GM12878 (cell line): ENCODE data around the gene CNNM2. TPM values are rescaled to one million over a fixed set of nuclear protein-coding genes. Genes with fewer than 3 reads are reported as not detected.

Experiments used
- ATAC-seq: fragments of 200-7000 bp; cut with Tn5 transposase; 3 replicates; pipeline ENCODE4 v1.9.1; 2020; ENCODE audit warnings: mild to moderate bottlenecking, moderate library complexity
- BruUV-seq: library from RNA; stranded (reverse); fragments of 400-500 nt; replicated peaks from 2 replicates; lab custom pipeline; 2021; lab: Mats Ljungman, UMichigan
- CTCF ChIA-PET: fragments of 300-600 bp; sonication (Branson Sonifier 250); formaldehyde crosslinking; extraction: SDS; loops from one replicate; lab custom pipeline; 2021; ENCODE audit warnings: inconsistent platforms; lab: Yijun Ruan, JAX
- POLR2A ChIA-PET: fragments of 350-600 bp; formaldehyde crosslinking; extraction: SDS; loops from one replicate; lab custom pipeline; 2021; ENCODE audit warnings: inconsistent platforms; lab: Charles Lee
- RAD21 ChIA-PET: fragments of 300-600 bp; sonication (Branson Sonifier 250); formaldehyde crosslinking; loops from one replicate; lab custom pipeline; 2023; ENCODE audit warnings: antibody characterized with exemption; ENCODE audit not compliant: unreplicated experiment; lab: Charles Lee
- SMC1A ChIA-PET: fragments of 300-600 bp; sonication (Branson Sonifier 250); formaldehyde crosslinking; loops from one replicate; lab custom pipeline; 2023; ENCODE audit not compliant: unreplicated experiment, uncharacterized antibody; lab: Charles Lee
- DNase-seq: peaks from one replicate; pipeline ENCODE4 v3.0.0-alpha.2; 2011; ENCODE audit warnings: low read depth, low spot score
- FAIRE-seq: peaks from 3 replicates; lab custom pipeline; 2011; peaks lifted over from hg19 to GRCh38; lab: Jason Lieb, UNC
- H2AFZ ChIP-seq: 2 replicates; pipeline ENCODE4 v1.6.0; 2011; ENCODE audit warnings: low read depth, low read length, control low read depth; ENCODE audit not compliant: control insufficient read depth
- H3K27ac ChIP-seq: 2 replicates; pipeline ENCODE4 v1.5.1; 2011; ENCODE audit warnings: control low read depth; ENCODE audit not compliant: control insufficient read depth, insufficient read depth
- H3K27me3 ChIP-seq, 2 experiments: replicated peaks in 1 of 2; 2 replicates each; pipeline versions ENCODE4 v1.6.0 to v1.6.1; 2011; ENCODE audit warnings: low read length in 1 of 2; ENCODE audit not compliant: control insufficient read depth in 2 of 2, insufficient read depth in 2 of 2
- H3K36me3 ChIP-seq, 2 experiments: 2 replicates each; pipeline ENCODE4 v1.5.1; 2011; ENCODE audit warnings: low read length in 1 of 2; ENCODE audit not compliant: control insufficient read depth in 2 of 2, insufficient read depth in 2 of 2
- H3K4me1 ChIP-seq: 2 replicates; pipeline ENCODE4 v1.6.1; 2011; ENCODE audit warnings: mild to moderate bottlenecking, low read length, moderate library complexity, mixed read lengths; ENCODE audit not compliant: control insufficient read depth, insufficient read depth
- H3K4me2 ChIP-seq: 2 replicates; pipeline ENCODE4 v1.6.0; 2011; ENCODE audit warnings: control low read depth; ENCODE audit not compliant: control insufficient read depth, insufficient read depth
- H3K4me3 ChIP-seq: fragments of 200-600 bp; sonication (generic); 2 replicates; pipeline ENCODE4 v1.5.1; 2016
- H3K79me2 ChIP-seq: 2 replicates; pipeline ENCODE4 v1.6.0; 2011; ENCODE audit warnings: low read length; ENCODE audit not compliant: control insufficient read depth, insufficient read depth
- H3K9ac ChIP-seq: 2 replicates; pipeline ENCODE4 v1.8.0; 2011; ENCODE audit warnings: low read length, control low read depth, mixed read lengths; ENCODE audit not compliant: control insufficient read depth, insufficient read depth
- H3K9me3 ChIP-seq: replicated peaks from 3 replicates; pipeline ENCODE4 v1.5.1; 2011; ENCODE audit warnings: mild to moderate bottlenecking, low read length; ENCODE audit not compliant: control insufficient read depth, insufficient read depth
- H4K20me1 ChIP-seq: 2 replicates; pipeline ENCODE4 v1.6.0; 2011; ENCODE audit not compliant: control insufficient read depth, insufficient read depth
- HDGF ChIP-seq: fragments of 450-650 bp; IDR thresholded peaks from 2 replicates; pipeline ENCODE4 v1.6.1; 2016; ENCODE audit warnings: antibody characterized with exemption
- MTA2 ChIP-seq: fragments of 450-650 bp; IDR thresholded peaks from 2 replicates; pipeline ENCODE4 v1.6.1; 2016; ENCODE audit warnings: low read depth, mild to moderate bottlenecking, moderate library complexity
- NR2C2 ChIP-seq: IDR thresholded peaks from 2 replicates; pipeline ENCODE4 v1.6.1; 2011; ENCODE audit warnings: borderline replicate concordance, low read depth; ENCODE audit not compliant: control insufficient read depth, insufficient read length
- WGBS: methylation state at CpG from one replicate; pipeline ENCODE4 v1.1.6; 2016; ENCODE audit warnings: low lambda C conversion rate; ENCODE audit not compliant: insufficient replicate concordance, insufficient coverage; ENCODE audit errors: missing lambda C conversion rate; 5-methylcytosine and 5-hydroxymethylcytosine counted together
- in situ Hi-C: fragments of 300-500 bp; cut with MboI; formaldehyde crosslinking; loops from 9 replicates; pipeline ENCODE4 v1.14.3; 2018; ENCODE audit warnings: mixed read lengths
- intact Hi-C: fragments of 100-400 bp; cut with micrococcal nuclease; formaldehyde crosslinking; loops from one replicate; pipeline ENCODE4 v1.14.2; 2022; ENCODE audit not compliant: unreplicated experiment
- polyA plus RNA-seq, 11 experiments: library from polyadenylated mRNA; depleted of rRNA in 4 of 11; unstranded in 6 of 11; stranded (reverse) in 5 of 11; fragments of >200 nt; fragmentation: Nextera tagmentation in 4 of 11; fragmentation: Illumina TruSeq in 1 of 11; extraction: Ambion mirVana in 4 of 11; extraction: Trizol in 1 of 11; gene quantifications; 1 replicate in 1 of 11; 2 replicates in 10 of 11; pipeline versions ENCODE4 v1.2.1 to v1.2.3, GENCODE V29; 2011 to 2016; ENCODE audit warnings: inconsistent platforms in 2 of 11, missing spikeins in 2 of 11, low read depth in 1 of 11
- total RNA-seq, 4 experiments: library from RNA; depleted of rRNA in 3 of 4; stranded (reverse); fragments of >200 nt in 3 of 4; fragmentation: Illumina TruSeq in 1 of 4; extraction: Trizol in 1 of 4; gene quantifications; 2 replicates each; pipeline versions ENCODE4 v1.2.1 to v1.2.3, GENCODE V29; 2013 to 2021
- TF ChIP-seq, protein P1 (sequence below): fragments of 450-650 bp; formaldehyde crosslinking; IDR thresholded peaks from 2 replicates; pipeline ENCODE4 v1.5.0; 2022; ENCODE audit warnings: mild to moderate bottlenecking, missing genetic modification characterization

CNNM2 gene
- total and polyA plus RNA-seq, 10 of the 15 experiments (the other 5 are each of a cell fraction or from before 2014, with no cell fraction given): 0.18 to 7.3 (median 2.5) TPM

DNA sequence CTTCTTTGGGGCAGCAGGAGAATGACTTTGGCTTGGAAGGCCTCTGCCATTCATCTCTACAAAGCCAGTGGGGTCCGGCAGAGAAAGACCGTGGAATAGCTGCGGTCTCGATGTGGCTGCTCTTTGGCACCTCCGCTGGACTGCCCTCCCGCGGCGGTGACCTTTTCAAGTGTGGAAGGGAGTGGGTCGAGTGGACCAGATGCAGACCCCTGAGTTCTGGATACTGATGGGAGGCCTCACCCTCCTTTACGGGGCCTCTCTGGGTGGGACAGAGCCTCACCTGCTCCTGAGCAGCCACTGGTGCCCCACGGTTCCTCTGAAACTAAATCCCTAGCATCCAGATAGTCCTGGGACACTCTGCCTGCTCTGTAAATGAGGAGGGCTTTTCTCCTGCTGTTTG is 161.9 kb downstream of the CNNM2 start:
- no peak overlapping the region for H2AFZ ChIP-seq
- FAIRE-seq: no peak
- in situ Hi-C loops: loop anchor here (10.0 kb wide), 1 partner anchor 165 kb away; the partner anchor contains the start of gene RPEL1
- ChIA-PET RAD21 (no interaction called here), POLR2A (no interaction called here), CTCF (interaction anchor here (0.8 to 1.9 kb wide), 6 partner anchors 10 to 254 kb away, joined by 3 to 5 read pairs (median 4); no protein-coding TSS in a partner anchor), SMC1A (interaction anchor here (1.0 kb wide), 1 partner anchor 26 kb away, joined by 3 read pairs; no protein-coding TSS in a partner anchor)
- H3K9ac ChIP-seq: no peak overlapping the region
- no peak for DNase-seq
- no peaks in the 10 kb centered on the region; a peak in 1 of 4 replicates for H3K36me3 ChIP-seq
- H3K27ac ChIP-seq: no peak overlapping the region
- H3K4me1 ChIP-seq: no peaks in the 10 kb centered on the region
- no peak for ATAC-seq
- BruUV-seq: no TSS peak
- H3K27me3 ChIP-seq: no peaks in the 10 kb centered on the region
- H3K9me3 ChIP-seq: no peaks in the 10 kb centered on the region
- no peak overlapping the region for H3K4me2 ChIP-seq
- no peak overlapping the region for H3K4me3 ChIP-seq
- intact Hi-C loops: loop anchor here (5.0 kb wide), 1 partner anchor 162 kb away; no protein-coding TSS in a partner anchor
- no peaks in the 10 kb centered on the region for H4K20me1 ChIP-seq
- WGBS: 96% methylated on average over 11 of the region's 11 CpGs
- no peaks in the 10 kb centered on the region for H3K79me2 ChIP-seq
- TF ChIP-seq NR2C2 (no peak), HDGF (no peak), MTA2 (no peak)
- TF ChIP-seq, protein P1, sequence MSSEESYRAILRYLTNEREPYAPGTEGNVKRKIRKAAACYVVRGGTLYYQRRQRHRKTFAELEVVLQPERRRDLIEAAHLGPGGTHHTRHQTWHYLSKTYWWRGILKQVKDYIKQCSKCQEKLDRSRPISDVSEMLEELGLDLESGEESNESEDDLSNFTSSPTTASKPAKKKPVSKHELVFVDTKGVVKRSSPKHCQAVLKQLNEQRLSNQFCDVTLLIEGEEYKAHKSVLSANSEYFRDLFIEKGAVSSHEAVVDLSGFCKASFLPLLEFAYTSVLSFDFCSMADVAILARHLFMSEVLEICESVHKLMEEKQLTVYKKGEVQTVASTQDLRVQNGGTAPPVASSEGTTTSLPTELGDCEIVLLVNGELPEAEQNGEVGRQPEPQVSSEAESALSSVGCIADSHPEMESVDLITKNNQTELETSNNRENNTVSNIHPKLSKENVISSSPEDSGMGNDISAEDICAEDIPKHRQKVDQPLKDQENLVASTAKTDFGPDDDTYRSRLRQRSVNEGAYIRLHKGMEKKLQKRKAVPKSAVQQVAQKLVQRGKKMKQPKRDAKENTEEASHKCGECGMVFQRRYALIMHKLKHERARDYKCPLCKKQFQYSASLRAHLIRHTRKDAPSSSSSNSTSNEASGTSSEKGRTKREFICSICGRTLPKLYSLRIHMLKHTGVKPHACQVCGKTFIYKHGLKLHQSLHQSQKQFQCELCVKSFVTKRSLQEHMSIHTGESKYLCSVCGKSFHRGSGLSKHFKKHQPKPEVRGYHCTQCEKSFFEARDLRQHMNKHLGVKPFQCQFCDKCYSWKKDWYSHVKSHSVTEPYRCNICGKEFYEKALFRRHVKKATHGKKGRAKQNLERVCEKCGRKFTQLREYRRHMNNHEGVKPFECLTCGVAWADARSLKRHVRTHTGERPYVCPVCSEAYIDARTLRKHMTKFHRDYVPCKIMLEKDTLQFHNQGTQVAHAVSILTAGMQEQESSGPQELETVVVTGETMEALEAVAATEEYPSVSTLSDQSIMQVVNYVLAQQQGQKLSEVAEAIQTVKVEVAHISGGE (CRISPR knock-in tag): no peak
